GM19023 (cell line): Measurements from ENCODE around the gene ASCL1.

Source experiments
- ATAC-seq: cut with Tn5 transposase; IDR thresholded peaks from one replicate; pipeline ENCODE4 v1.9.1; 2021; ENCODE audit warnings: mild to moderate bottlenecking, moderate library complexity; ENCODE audit not compliant: unreplicated experiment

The ASCL1 gene

DNA sequence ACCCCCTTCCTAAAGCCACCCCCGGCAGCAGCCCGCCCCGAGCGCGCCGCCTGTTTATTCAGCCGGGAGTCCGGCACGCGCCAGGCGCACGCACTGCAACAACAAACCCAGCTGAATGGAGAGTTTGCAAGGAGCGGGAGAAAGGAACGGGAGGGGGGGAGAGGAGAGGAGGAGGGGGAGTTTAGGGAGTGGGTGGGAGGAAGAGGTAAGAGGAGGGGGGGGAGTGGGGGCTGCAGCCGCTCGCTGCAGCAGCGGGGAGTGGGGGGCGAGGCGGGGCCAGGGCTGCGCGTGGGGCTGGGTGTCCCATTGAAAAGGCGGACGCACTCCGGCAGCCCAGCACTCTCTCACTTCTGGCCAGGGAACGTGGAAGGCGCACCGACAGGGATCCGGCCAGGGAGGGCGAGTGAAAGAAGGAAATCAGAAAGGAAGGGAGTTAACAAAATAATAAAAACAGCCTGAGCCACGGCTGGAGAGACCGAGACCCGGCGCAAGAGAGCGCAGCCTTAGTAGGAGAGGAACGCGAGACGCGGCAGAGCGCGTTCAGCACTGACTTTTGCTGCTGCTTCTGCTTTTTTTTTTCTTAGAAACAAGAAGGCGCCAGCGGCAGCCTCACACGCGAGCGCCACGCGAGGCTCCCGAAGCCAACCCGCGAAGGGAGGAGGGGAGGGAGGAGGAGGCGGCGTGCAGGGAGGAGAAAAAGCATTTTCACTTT lies at the start of gene ASCL1:
Gene ASCL1 (plus strand): TSS at position 336 of the 712 bp plus-strand sequence. CDS start 571 bp downstream, outside the sequence.
- ATAC-seq = no peak

DNA sequence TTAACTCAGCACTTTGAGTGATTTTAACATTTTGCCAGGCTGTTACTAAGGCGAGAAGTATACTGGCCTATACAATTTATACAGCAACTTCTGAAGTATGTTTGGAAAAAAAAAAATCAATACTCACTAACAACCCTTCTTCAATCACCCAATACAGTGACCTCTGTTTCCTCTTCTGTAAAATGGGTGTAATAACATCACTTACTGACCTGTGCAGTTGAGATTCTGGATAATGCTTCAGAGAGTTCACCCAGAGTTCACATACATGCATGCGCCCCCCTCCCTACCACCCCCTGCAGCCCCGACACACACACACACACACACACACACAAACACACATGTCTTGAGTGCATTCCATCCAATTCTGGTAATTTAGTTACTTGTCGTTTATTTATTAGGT lies 49.6 kb upstream of the ASCL1 start:
- ATAC-seq = no peak

DNA sequence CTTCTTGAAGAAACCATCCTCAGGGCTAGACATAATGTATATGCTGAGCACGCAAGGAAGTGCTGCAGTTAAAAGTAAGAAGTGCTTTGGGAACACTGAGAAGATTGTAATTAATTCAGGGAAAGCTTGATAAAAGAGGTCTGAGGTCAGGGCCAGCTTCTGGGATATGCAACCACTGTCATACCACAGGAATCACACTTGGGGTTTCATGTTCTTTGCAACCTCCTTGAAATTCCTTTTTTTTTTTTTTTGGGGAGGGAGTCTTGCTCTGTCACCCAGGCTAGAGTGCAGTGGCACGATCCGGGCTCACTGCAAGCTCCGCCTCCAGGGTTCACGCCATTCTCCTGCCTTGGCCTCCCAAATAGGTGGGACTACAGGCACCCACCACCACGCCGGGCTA lies 47.3 kb upstream of the ASCL1 start:
- ATAC-seq = no peak

DNA sequence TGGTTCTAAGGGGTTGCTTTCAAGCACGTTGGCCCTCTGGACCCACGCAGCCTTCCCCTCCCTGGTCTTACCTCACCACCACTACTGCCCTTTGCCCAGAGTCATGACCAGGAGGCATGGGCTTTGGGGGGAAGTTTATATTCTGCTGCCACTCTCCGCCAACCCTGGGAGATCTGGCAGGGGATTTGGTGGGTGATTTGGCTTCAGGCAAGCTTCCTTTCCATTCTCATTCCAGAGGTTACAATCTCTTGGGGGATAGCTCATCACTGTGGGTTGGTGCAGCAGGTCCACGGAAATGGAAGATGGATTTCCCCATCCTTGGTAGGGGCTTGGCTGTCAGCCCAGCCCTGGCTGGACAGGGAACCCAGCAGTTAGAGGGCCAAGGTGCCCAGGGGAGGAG lies 46.7 kb upstream of the ASCL1 start:
- no peak for ATAC-seq

DNA sequence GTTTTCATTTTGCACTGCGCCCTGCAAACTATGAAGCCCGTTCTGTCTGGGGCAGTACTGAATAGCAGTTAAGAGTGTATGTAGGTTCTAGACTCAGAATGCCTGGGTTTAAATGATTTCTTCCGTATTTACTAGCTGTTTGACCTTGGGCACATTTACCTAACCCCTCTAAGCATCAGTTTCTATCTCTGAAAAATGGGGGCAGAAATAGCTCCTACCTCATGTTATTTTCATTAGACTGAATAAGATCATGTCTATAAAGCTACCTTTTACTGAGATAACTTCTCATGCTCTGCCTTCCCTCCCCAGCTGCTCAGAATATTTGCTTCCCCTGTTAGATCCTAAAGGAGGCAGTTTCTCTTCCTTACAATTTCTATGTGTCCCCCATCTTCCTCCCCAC lies 46.2 kb upstream of the ASCL1 start:
- no peak for ATAC-seq

DNA sequence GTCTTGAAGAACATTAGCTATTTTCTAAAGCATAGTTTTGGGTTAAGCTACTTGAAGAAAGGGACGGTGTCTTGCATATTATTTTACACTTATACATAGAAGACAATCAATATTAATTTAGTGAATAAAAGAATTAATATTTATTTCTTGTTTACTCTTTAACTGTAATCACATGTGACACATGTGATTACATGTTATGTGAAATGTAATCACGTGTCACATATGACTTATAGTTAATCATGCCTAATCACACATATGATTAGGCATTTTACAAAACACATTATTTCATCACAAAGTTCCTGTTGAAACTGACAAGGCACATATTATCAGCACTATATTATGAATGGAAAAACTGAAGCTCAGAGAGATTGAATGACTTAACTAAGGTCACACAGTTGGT lies 45.2 kb upstream of the ASCL1 start:
- no peak for ATAC-seq

DNA sequence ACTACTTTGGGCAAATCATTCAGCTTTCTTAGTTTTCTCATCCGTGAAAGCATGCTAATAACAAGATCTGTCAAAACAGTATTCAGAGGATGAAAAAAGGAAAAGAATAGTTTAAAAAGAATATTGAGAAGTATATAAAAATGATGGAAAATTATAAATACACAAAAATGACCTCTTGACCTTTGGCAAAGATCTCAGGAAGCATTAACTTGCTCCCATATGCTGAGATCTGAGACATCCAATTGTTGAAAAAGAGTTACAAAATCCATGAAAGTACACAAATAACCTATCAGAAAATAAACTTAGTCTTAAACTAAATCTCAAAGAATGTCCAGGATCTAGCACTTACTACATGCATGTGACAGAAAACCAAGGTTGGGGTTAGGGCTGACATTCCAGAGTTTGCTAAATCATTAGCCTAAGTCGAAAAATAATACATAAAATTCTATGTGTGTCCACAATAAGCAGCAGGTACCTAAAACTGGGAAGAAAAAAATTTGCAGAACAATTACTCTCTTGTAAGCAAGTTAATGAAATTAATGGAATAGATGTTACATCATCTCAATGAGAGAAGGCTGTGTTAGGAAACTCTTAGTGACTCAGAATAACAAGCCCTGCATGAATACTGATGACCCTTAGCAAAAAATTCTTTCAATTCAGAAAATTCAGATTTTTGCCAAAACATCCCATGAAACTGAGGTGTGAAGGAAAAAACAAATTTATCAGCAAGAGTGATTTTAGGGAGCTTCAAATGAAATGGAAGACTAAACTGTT lies 43.8 kb upstream of the ASCL1 start:
- no peak for ATAC-seq

DNA sequence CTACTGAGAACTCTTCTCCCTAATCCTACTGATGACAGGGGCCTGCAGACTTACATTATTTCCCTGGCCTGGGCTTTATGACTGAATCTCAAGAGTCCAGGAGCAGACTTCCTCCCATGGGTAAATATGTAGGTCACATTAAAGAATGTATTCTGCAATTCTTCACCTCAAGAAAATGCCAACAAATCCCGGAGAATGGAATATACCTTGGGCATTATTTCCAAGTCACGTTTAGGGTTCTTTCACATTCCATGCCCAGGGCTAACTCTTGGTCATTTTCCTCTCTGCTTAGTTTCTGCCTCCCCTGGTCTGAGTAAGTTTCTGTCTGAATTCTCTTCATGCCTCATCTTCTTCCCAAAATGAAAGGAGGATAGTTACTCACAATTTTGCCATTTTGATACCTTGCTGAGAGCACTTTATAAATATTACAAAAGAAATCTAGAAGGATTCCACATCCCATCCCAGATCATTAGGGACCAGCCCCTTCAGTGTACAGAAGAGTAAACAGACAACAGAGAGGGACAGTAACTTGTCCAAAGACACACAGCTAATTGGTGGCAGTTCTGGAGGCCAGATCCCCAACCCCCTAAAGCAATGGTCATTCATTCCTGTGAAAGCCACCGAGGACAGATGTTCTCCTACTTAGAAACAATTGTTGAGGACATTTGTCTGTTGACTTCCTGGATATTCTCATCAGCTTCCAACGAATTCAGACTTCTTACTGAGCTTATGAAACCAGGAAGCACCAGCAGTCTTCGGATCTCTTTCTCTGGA lies 41.0 kb upstream of the ASCL1 start:
- no peak for ATAC-seq

DNA sequence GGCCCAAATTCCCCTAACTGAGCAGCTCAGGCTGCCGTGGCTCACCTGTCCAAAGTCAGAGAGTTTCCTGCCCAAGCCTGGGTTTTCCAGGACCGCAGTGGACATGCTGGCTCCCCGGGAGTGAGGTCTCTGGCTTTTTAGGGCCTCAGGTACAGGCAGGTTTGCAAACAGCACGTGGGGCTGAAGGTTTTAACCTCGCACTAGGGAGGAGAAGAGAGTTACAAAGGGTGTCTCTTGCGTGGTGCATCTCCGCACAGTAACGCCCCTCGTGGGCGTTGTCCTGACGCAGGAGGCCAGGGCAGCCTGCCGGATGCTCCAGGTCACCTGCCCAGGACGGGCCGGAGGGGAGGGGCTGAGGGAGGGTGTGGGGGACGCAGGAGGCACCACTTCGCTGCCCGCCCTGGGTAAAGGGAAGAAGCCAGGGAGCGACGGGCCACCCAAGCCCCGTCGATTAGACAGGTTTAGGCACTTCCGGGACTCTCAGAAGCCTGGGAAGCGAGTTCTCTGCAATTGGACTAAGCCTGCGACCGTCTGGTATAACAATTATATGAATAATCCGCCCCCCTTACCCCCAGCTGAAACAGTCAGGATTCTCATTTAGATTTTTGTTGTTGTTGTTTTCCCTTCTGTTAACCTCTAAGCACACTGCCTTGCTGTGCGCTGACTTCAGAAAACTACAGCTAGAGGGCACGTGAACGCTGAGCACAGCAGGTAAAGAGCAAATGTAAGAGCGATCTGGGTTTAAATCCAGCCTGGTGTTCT lies 40.3 kb upstream of the ASCL1 start, which contains the start of gene PAH:
Gene PAH (minus strand): TSS at position 219 of the 762 bp plus-strand sequence. CDS start 114 bp downstream, at position 105.
- ATAC-seq = peak; percentile 75

DNA sequence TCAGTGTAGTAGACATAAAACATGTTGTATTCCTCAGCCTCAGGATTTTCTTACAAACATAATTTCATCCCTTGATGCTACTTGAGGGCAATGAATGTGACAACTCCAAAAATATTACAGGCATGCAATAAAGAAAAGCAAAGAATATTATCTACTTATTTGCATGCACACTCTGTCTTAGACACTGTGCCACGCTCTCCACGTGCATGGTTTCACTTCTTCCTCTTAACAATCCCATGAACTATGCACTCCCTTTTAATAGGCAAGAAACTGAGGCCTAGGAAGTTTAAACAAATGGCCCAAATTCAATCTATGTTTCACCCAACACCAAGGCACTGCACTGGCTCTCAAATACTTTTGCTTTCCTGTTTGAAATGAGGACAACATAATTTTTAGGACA lies 38.6 kb upstream of the ASCL1 start:
- ATAC-seq = no peak

DNA sequence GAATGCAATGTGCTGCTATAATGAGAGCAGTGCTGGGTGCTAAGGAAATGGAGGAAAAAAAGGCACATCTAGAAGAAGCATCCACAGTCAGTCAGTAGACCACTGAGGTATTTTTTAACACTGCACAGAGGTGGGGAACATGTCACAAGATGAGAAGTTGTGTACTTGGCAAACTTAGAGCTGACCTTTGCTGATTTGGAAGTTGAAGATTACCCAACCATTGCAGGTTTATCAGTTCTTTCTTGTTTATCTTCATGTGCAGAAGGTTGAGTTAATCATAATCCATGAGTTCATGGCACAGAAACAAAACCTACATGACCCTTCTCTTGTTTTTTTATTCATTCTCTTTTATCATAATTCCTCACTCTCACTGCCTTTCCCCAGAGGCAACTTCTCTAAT lies 37.2 kb upstream of the ASCL1 start:
- no peak for ATAC-seq

DNA sequence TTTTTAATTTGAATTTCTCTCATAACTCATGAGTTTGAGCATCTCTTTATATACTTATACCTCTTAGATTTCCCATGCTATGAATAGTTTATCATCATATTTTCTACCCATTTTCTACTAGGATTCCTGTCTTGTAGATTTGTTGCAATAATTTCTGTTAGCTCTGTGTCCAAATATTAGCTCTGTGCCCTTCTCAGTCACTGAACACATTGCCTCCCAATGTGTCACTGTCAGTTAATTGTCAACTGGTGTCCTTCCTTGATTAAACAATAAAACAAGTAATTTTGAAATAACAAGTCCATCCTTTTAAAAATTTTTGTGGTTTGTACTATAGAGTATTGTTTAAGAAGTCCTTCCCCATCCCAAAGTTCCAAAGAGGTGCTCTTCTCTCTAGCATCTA lies 36.2 kb upstream of the ASCL1 start:
- ATAC-seq = no peak

DNA sequence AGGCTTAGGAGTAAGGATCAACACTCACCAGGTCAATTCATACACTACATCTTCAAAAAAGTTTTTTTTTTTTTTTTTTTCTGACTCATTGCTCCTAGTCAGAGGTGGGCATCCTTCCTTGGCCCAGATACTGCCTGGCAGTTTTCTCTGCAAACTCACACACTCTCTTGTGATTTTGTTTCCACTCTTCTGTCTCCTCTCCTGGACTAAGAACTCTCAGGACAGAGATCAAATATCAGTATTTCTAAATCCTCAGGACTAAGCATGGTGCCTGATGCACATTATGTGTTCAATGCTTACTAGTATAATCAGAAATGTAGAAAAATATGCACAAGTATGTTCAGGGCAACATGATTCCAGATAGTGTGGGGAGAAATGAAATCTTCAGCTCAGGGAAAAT lies 30.3 kb upstream of the ASCL1 start:
- no peak for ATAC-seq

DNA sequence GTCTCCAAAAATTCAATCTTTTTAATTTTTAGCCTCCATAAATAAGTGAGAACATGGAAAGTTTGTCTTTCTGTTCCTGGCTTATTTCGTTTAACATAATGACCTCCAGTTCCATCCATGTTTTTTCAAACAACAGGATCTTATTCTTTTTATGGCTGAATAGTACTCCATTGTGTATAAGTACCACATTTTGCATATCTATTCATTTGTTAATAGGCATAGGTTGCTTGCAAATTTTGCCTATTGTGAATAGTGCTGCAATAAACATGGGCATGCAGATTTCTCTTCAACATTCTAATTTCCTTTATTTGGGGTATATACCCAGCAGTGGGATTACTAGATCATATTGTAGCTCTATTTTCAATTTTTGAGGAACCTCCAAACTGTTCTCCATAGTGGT lies 24.3 kb upstream of the ASCL1 start:
- ATAC-seq = no peak

DNA sequence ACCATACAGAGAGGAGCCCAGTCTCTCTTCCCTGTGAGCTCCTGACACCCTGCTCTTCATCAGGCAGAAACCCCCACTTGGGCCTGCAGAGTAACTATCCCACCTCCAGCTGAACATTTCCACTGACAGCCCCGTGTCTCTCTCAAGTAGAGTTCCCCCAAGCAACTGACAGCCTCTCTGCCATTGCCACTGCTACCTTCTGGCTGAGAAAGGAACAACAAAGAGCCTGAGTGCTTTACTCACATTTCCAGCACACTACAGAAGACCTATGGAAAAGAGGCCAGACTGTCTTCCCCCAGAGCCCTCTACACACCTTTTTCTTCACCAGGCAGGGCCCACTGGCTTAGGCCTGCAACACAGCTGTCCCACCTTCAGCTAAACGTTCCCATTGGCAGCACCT lies 18.4 kb upstream of the ASCL1 start:
- ATAC-seq = no peak

DNA sequence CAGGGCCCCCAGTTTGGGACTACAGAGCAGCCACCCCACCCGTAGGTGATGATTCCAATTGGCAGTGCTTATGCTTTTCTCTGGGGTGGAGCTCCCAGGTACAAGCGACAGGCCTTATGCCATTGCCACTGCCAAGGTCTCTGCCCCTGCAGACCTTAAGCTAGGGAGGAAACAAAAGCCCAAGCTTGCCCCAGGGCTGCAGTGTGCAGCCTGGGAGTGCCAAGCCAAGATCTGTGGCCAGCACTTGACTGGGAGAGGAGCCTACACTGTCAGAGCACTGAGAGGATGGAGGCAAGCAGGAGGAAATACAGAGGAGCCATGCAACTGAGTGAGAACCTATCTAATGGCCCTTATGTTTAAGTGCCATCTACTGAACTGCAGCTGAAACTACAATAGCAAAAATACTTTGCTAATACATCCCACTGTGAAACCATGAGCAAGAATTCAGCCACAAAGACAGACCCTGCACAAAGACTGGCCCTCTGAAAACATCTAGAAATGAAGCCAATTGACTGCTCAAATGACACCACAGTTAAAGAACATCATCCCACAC lies 17.7 kb upstream of the ASCL1 start:
- ATAC-seq = no peak

DNA sequence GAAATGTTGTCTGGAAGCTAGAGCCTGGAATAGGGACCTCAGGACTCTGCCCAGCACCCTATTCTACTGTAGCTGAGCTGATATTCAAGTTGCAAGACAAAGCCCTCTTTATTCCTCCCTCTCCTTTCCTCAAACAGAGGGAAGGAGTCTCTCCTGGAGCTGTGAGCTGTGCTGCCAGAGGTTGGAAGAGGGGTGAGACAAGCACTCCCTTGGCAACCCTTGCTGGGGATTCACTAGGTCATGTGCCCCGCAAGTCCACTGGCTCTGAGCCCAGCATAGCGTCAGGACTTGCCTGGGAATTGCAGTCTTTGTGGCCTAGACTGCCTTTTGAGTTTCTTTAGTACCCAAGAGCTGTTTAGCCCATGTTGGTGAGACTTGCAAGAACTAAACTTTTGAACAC lies 11.4 kb upstream of the ASCL1 start:
- no peak for ATAC-seq

DNA sequence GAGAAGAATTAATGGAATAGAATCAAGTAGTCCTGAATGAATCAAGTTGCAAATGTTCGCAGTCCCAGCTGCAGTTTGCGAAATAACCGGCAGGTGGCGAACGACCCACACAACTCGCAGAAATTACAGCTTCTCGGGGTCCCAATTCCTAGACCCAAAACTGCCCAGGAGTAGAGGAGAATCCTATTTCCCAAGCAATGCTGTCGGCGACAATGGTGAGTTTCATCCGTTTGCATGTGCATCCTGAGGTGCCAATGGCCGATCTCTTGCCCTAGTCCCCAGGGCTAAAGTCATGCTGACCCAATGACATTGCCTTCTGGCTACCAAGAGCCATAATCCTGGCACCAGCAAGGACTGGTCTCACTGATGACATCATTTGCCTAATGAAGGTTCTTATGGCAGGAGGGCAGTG lies 8.5 kb upstream of the ASCL1 start:
- ATAC-seq = no peak

DNA sequence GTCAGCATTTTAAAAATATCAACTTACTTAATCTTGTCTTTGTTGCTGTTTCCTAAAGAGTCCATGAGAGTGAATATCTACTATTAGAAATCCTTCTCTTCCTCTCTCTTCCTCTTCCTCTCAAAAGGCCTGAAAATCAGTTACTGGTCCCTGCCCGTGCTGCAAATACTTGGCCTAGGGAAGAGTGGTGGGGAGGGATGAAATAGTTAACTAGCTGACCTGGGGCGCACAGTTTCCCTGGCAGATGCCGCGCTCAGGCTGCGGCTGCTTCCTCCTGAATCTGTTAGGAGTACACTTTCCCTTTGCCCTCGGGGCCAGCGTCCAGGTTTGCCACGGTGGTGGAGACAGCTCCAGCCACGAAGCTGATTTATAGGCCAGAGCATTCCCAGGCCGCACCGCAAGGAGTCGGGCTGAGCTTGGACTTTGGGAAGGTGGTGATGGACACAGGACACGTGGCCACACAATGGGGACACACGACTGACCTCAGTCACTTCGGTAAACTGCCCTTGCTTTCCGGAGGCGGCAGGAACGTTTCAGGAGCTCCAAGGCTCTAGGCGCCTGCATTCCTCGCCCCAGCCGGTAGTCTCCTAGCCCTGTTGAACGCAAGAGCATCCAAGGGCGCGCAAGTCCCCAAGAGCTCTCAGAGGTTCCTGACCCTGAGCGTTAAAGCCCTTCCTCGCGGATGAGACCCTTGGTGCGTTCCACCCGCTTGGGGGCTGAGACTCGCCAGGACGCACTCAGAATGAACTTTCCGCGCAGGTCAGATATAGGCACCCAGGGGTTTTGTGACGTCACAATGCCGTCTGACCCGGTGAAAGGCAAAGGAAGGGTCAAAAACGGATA lies 7.1 kb upstream of the ASCL1 start:
- no peak for ATAC-seq
